Breast epithelium (tissue), 4 donors: ENCODE data around the gene TRMU. TPM values are rescaled to one million over a fixed set of nuclear protein-coding genes. Genes with fewer than 3 reads are reported as not detected.

Experiments used
- DNase-seq, 2 donors: peaks; one replicate each; pipeline ENCODE4 v3.0.0-alpha.2; 2019; ENCODE audit warnings: low spot score in 2 of 2
- H3K27ac ChIP-seq, 2 donors: fragments of 200-600 bp; sonication (generic) in 1 of 2; one replicate each; pipeline ENCODE4 v1.5.1; 2016 to 2019; ENCODE audit warnings: mild to moderate bottlenecking in 1 of 2
- H3K27me3 ChIP-seq, 2 donors: fragments of 200-600 bp; sonication (generic) in 1 of 2; one replicate each; pipeline versions ENCODE4 v1.5.1 to v1.6.0; 2017 to 2019; ENCODE audit warnings: control low read depth in 1 of 2, mild to moderate bottlenecking in 1 of 2
- H3K36me3 ChIP-seq: fragments of 200-600 bp; one replicate; pipeline ENCODE4 v1.5.1; 2019
- H3K4me1 ChIP-seq, 2 donors: fragments of 200-600 bp; sonication (generic); one replicate each; pipeline ENCODE4 v1.5.1; 2016 to 2019; ENCODE audit warnings: control low read depth in 1 of 2
- H3K4me3 ChIP-seq, 3 donors: fragments of 200-600 bp; sonication (generic); 1 replicate in 2 of 3; 2 replicates in 1 of 3; pipeline ENCODE4 v1.5.1; 2016 to 2019; ENCODE audit warnings: mild to moderate bottlenecking in 3 of 3, moderate library complexity in 2 of 3
- H3K9me3 ChIP-seq, 2 donors: fragments of 200-600 bp; sonication (generic) in 1 of 2; one replicate each; pipeline ENCODE4 v1.5.1; 2016 to 2019; ENCODE audit warnings: control low read depth in 1 of 2
- POLR2A ChIP-seq: fragments of 450-650 bp; IDR thresholded peaks from one replicate; pipeline ENCODE4 v1.6.1; 2016; ENCODE audit warnings: antibody characterized with exemption, mild to moderate bottlenecking, moderate library complexity
- POLR2AphosphoS5 ChIP-seq, 3 donors: sonication (generic); formaldehyde crosslinking; IDR thresholded peaks; one replicate each; pipeline ENCODE4 v1.6.1; 2017; ENCODE audit warnings: antibody characterized with exemption in 3 of 3
- intact Hi-C: fragments of 100-400 bp; cut with DNase I; formaldehyde crosslinking; loops from one replicate; pipeline ENCODE4 v1.15.1; 2023; ENCODE audit warnings: low total_unique reads
- total RNA-seq, 3 donors: library from RNA; depleted of rRNA; stranded (reverse); fragments of >200 nt; gene quantifications; one replicate each; pipeline ENCODE4 v1.1.0, GENCODE V29; 2016
- TF ChIP-seq, protein P1 (sequence below), 3 donors: fragments of 450-650 bp; IDR thresholded peaks; one replicate each; pipeline ENCODE4 v1.5.1; 2016 to 2017; ENCODE audit warnings: antibody characterized with exemption in 3 of 3, mild to moderate bottlenecking in 3 of 3, moderate library complexity in 3 of 3

TRMU gene
- total RNA-seq, 3 donors from 2014 or later = 25.4 to 40.6 (median 37.6) TPM

DNA sequence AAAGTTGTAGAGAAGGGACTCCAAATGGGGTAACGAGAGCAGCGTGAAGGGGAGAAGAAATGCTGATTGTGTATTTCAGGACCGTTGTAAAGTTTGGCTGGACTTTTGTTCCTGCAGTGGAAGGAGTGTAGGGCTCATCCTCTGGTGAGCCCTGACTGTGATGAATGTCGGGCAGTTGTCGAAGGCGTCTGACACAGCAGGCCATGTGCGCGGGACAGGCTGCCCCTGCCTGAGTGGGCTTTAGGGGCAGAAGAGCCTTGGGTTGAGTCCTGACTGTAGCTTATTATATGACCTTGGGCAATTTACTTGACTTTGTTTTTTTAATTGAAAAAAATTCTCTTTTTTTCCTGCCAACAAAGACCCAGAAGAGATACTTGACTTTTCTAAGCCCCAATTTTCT, 3.1 kb downstream of the TRMU start:
- H3K36me3 ChIP-seq = peaks cover 8% of the 10 kb centered on the region
- H3K27ac ChIP-seq = no peak overlapping the region
- peaks cover 0 to 9% of the 10 kb centered on the region in 2 donors for H3K4me1 ChIP-seq
- no peaks in the 10 kb centered on the region for H3K9me3 ChIP-seq
- no peak overlapping the region for H3K4me3 ChIP-seq
- no peak for DNase-seq
- intact Hi-C loops = no loop called here
- no peaks in the 10 kb centered on the region for H3K27me3 ChIP-seq
- TF ChIP-seq POLR2AphosphoS5 (IDR thresholded peaks at IDR 0.05) (no peak), POLR2A (no peak)
- TF ChIP-seq, protein P1, sequence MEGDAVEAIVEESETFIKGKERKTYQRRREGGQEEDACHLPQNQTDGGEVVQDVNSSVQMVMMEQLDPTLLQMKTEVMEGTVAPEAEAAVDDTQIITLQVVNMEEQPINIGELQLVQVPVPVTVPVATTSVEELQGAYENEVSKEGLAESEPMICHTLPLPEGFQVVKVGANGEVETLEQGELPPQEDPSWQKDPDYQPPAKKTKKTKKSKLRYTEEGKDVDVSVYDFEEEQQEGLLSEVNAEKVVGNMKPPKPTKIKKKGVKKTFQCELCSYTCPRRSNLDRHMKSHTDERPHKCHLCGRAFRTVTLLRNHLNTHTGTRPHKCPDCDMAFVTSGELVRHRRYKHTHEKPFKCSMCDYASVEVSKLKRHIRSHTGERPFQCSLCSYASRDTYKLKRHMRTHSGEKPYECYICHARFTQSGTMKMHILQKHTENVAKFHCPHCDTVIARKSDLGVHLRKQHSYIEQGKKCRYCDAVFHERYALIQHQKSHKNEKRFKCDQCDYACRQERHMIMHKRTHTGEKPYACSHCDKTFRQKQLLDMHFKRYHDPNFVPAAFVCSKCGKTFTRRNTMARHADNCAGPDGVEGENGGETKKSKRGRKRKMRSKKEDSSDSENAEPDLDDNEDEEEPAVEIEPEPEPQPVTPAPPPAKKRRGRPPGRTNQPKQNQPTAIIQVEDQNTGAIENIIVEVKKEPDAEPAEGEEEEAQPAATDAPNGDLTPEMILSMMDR (IDR thresholded peaks at IDR 0.05) = no peak

DNA sequence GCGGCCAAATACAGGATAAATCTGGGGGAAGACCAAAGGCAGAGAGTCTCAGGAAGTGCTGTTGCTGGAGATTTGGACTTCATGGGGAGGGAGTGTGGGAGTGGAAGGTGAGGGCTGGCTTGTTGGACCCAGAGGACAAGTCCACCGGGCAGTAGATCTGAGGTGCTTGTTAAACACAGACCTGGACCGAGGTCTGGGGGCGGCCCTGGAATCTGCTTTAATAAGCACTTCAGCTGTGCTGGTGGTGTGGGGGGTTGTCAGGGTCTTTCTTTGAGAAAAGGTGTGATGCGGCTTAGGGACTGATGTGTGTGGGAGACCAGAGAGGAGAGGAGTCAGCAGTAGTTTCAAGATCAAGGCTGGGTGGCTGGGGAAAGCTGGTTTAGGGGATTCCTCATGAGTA, 4.4 kb downstream of the TRMU start:
- no peak overlapping the region for H3K4me3 ChIP-seq
- H3K27me3 ChIP-seq = no peaks in the 10 kb centered on the region
- peaks cover 8% of the 10 kb centered on the region for H3K36me3 ChIP-seq
- no peak for DNase-seq
- intact Hi-C loops = no loop called here
- H3K4me1 ChIP-seq = peaks cover 0 to 9% of the 10 kb centered on the region in 2 donors
- TF ChIP-seq, protein P1 (IDR thresholded peaks at IDR 0.05) = no peak
- no peak for TF ChIP-seq POLR2A
- no peak for TF ChIP-seq POLR2AphosphoS5 (IDR thresholded peaks at IDR 0.05)
- H3K9me3 ChIP-seq = no peaks in the 10 kb centered on the region
- no peak overlapping the region for H3K27ac ChIP-seq

DNA sequence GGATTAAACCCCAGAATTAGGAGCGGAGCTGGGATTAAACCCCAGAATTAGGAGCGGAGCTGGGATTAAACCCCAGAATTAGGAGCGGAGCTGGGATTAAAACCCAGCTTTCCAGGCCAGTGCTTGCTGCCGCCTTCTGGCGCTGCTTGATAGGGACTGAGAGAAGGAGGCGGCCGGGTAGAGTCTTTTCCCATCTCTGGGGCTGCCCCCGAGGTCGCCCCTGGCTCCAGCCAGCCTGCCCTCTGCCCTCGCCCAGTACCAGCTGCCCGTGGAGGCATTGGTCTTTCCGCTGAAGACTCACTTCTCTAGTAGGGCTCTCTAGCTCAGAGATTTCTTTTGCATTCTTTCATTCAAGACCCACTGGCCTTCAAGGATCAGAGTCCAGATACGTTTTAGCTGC, 5.2 kb downstream of the TRMU start:
- Histone ChIP-seq H3K4me3 (no peak overlapping the region), H3K9me3 (no peaks in the 10 kb centered on the region), H3K4me1 (peaks cover 0 to 9% of the 10 kb centered on the region in 2 donors), H3K36me3 (peaks cover 8% of the 10 kb centered on the region), H3K27me3 (no peaks in the 10 kb centered on the region), H3K27ac (no peak overlapping the region)
- intact Hi-C loops = no loop called here
- TF ChIP-seq, protein P1 (IDR thresholded peaks at IDR 0.05) = no peak
- no peak for DNase-seq

- Histone ChIP-seq H3K36me3 (peaks cover 26% of the 10 kb centered on the region), H3K4me1 (no peaks in the 10 kb centered on the region), H3K27ac (no peak overlapping the region), H3K9me3 (no peaks in the 10 kb centered on the region), H3K27me3 (no peaks in the 10 kb centered on the region), H3K4me3 (no peak overlapping the region)
- intact Hi-C loops = no loop called here
- TF ChIP-seq POLR2A = no peak
- no peak for TF ChIP-seq POLR2AphosphoS5 (IDR thresholded peaks at IDR 0.05)
- TF ChIP-seq, protein P1 (IDR thresholded peaks at IDR 0.05) = no peak
- no peak for DNase-seq
Measured at GRCh38 chr22:46346680-46347405, 11.3 kb downstream of the TRMU start.

DNA sequence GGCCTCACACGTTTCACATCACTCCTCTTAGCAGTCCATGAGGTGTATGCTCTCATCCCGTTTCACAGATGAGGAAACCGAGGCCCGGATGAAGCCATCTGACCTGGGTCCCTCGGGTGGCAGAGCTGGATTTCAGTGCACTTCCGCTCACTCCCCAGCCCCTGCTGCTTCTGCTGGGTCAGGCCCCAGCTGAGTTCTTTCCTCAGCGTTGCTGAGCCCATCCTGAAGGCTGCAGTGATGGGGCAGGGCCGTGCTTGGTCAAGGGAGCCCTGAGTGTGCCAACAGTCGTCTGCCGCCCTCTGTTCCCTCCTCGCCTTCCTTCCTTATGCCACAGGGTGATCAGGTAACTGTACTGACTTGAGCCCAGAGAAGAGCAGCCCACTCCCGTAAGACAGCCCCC, 12.1 kb downstream of the TRMU start:
- H3K9me3 ChIP-seq = no peaks in the 10 kb centered on the region
- no peak for DNase-seq
- no peaks in the 10 kb centered on the region for H3K4me1 ChIP-seq
- H3K36me3 ChIP-seq = peaks cover 26% of the 10 kb centered on the region
- intact Hi-C loops = no loop called here
- H3K27me3 ChIP-seq = no peaks in the 10 kb centered on the region
- TF ChIP-seq POLR2AphosphoS5 (IDR thresholded peaks at IDR 0.05) = no peak
- no peak for TF ChIP-seq POLR2A
- TF ChIP-seq, protein P1 (IDR thresholded peaks at IDR 0.05) = no peak
- no peak overlapping the region for H3K4me3 ChIP-seq
- H3K27ac ChIP-seq = no peak overlapping the region
